B cell (primary cell): ENCODE measurements around the gene HIPK4. TPM values are rescaled to one million over a fixed set of nuclear protein-coding genes. Genes with fewer than 3 reads are reported as not detected.

Experiments used
- ATAC-seq: fragments of 200-7000 bp; cut with Tn5 transposase; one replicate; pipeline ENCODE4 v1.10.0; 2021; ENCODE audit warnings: low read depth, mild to moderate bottlenecking, moderate number of reproducible peaks, moderate library complexity
- CTCF ChIA-PET: fragments of 350-600 bp; sonication (Branson Sonifier 250); formaldehyde crosslinking; loops from one replicate; lab custom pipeline; 2021; ENCODE audit warnings: antibody characterized with exemption, inconsistent platforms; lab: Charles Lee
- POLR2A ChIA-PET: fragments of 350-600 bp; sonication (Branson Sonifier 250); formaldehyde crosslinking; loops from one replicate; lab custom pipeline; 2021; ENCODE audit warnings: antibody characterized with exemption; lab: Charles Lee
- DNase-seq: peaks from one replicate; pipeline ENCODE4 v3.0.0; 2013
- H2AFZ ChIP-seq: 2 replicates; pipeline ENCODE4 v1.6.1; 2012; ENCODE audit warnings: mild to moderate bottlenecking, low read depth, low read length; ENCODE audit not compliant: insufficient read depth, poor library complexity, severe bottlenecking
- H3K27ac ChIP-seq, 2 donors: 1 replicate in 1 of 2; 2 replicates in 1 of 2; pipeline ENCODE4 v1.5.1; 2012 to 2013; ENCODE audit warnings: low read length in 2 of 2, mild to moderate bottlenecking in 2 of 2, moderate library complexity in 1 of 2
- H3K27me3 ChIP-seq, 4 experiments: fragments of 200-600 bp in 1 of 4; sonication (generic) in 1 of 4; replicated peaks in 1 of 4; 1 replicate in 2 of 4; 2 replicates in 2 of 4; pipeline versions ENCODE4 v1.6.1 to v1.7.0; 2013 to 2016; ENCODE audit warnings: low read length in 3 of 4, mild to moderate bottlenecking in 2 of 4, mixed read lengths in 1 of 4, moderate library complexity in 1 of 4; ENCODE audit not compliant: insufficient read depth in 4 of 4, control insufficient read depth in 3 of 4; ENCODE audit errors: control extremely low read depth in 1 of 4
- H3K36me3 ChIP-seq, 2 experiments: replicated peaks in 1 of 2; 1 replicate in 1 of 2; 2 replicates in 1 of 2; pipeline versions ENCODE4 v1.6.1 to v1.7.1; 2013; ENCODE audit warnings: low read length in 1 of 2; ENCODE audit not compliant: insufficient read depth in 2 of 2, control insufficient read depth in 1 of 2; ENCODE audit errors: control extremely low read depth in 1 of 2, extremely low read depth in 1 of 2
- H3K4me1 ChIP-seq, 2 donors: fragments of 200-600 bp in 1 of 2; sonication (generic) in 1 of 2; 1 replicate in 1 of 2; 2 replicates in 1 of 2; pipeline versions ENCODE4 v1.5.1 to v1.6.1; 2013 to 2017; ENCODE audit warnings: low read length in 2 of 2; ENCODE audit not compliant: control insufficient read depth in 2 of 2, insufficient read depth in 2 of 2
- H3K4me2 ChIP-seq: replicated peaks from 2 replicates; pipeline ENCODE3; 2012; ENCODE audit warnings: mild to moderate bottlenecking, low read depth, low read length; ENCODE audit not compliant: poor library complexity, severe bottlenecking
- H3K4me3 ChIP-seq, 5 experiments: fragments of 200-600 bp in 1 of 5; sonication (generic) in 1 of 5; 1 replicate in 3 of 5; 2 replicates in 2 of 5; pipeline versions ENCODE4 v1.5.1 to v1.7.0; 2011 to 2016; ENCODE audit warnings: low read length in 4 of 5, mild to moderate bottlenecking in 4 of 5, low read depth in 2 of 5, control low read depth in 1 of 5, moderate library complexity in 1 of 5; ENCODE audit not compliant: insufficient read depth in 1 of 5; ENCODE audit errors: control extremely low read depth in 1 of 5, extremely low read depth in 1 of 5
- H3K79me2 ChIP-seq: fragments of 200-600 bp; sonication (generic); one replicate; pipeline ENCODE4 v1.6.0; 2016; ENCODE audit warnings: low read length; ENCODE audit not compliant: control insufficient read depth, insufficient read depth
- H3K9ac ChIP-seq: fragments of 200-600 bp; sonication (generic); 2 replicates; pipeline ENCODE4 v1.6.1; 2017; ENCODE audit warnings: mild to moderate bottlenecking, low read length, moderate library complexity
- H3K9me3 ChIP-seq, 3 donors: one replicate each; pipeline versions ENCODE4 v1.6.1 to v1.7.1; 2013; ENCODE audit warnings: low read length in 2 of 3; ENCODE audit not compliant: control insufficient read depth in 2 of 3, insufficient read depth in 1 of 3; ENCODE audit errors: control extremely low read depth in 1 of 3
- H4K20me1 ChIP-seq: 2 replicates; pipeline ENCODE4 v1.6.0; 2012; ENCODE audit warnings: mild to moderate bottlenecking, low read length; ENCODE audit not compliant: insufficient read depth, control insufficient read depth, poor library complexity, severe bottlenecking
- H3K27ac Mint-ChIP-seq: one replicate; pipeline ENCODE4 v1.8.0; 2021; ENCODE audit warnings: mixed read lengths
- H3K27me3 Mint-ChIP-seq: one replicate; pipeline ENCODE4 v1.8.0; 2021; ENCODE audit warnings: mixed read lengths
- H3K4me1 Mint-ChIP-seq: one replicate; pipeline ENCODE4 v1.8.0; 2021; ENCODE audit warnings: mixed read lengths
- H3K4me3 Mint-ChIP-seq: one replicate; pipeline ENCODE4 v1.8.0; 2021; ENCODE audit warnings: mixed read lengths
- H3K9me3 Mint-ChIP-seq: one replicate; pipeline ENCODE4 v1.8.0; 2022; ENCODE audit warnings: mixed read lengths; ENCODE audit not compliant: insufficient read depth
- CTCF ChIP-seq: fragments of 200-600 bp; IDR thresholded peaks from one replicate; pipeline ENCODE4 v1.8.0; 2022; ENCODE audit warnings: antibody characterized with exemption, mild to moderate bottlenecking
- EZH2 ChIP-seq: IDR thresholded peaks from 2 replicates; pipeline ENCODE4 v1.6.1; 2012; ENCODE audit warnings: borderline replicate concordance, low read depth, mild to moderate bottlenecking, moderate library complexity, low read length; ENCODE audit not compliant: insufficient read depth, poor library complexity, severe bottlenecking
- WGBS: methylation state at CpG from one replicate; pipeline ENCODE4 v1.1.5; 2013; ENCODE audit warnings: missing lambda C conversion rate; ENCODE audit not compliant: insufficient coverage; 5-methylcytosine and 5-hydroxymethylcytosine counted together
- intact Hi-C: fragments of 100-400 bp; cut with micrococcal nuclease; formaldehyde crosslinking; loops from one replicate; pipeline ENCODE4 v1.10.0; 2022
- polyA plus RNA-seq: library from polyadenylated mRNA; depleted of rRNA; stranded (reverse); fragments of >200 nt; gene quantifications from 2 replicates; pipeline ENCODE4 v1.2.3, GENCODE V29; 2012
- total RNA-seq, 2 donors: library from RNA; stranded (reverse); fragments of 120-200 nt in 1 of 2; gene quantifications; 1 replicate in 1 of 2; 2 replicates in 1 of 2; pipeline versions ENCODE4 v1.2.3 to v1.2.4, GENCODE V29; 2013 to 2022

HIPK4 gene
- total and polyA plus RNA-seq, 2 donors (not counting 1 experiment from before 2014, with no cell fraction given): 0.04 to 0.20 TPM

- H3K27ac Mint-ChIP-seq: no peak overlapping the region
- H3K4me1 Mint-ChIP-seq: peaks cover 17% of the 10 kb centered on the region
- H4K20me1 ChIP-seq: no peaks in the 10 kb centered on the region
- H3K4me3 ChIP-seq: no peak overlapping the region
- ATAC-seq (no peak), DNase-seq (no peak)
- H3K9ac ChIP-seq: no peak overlapping the region
- no peaks in the 10 kb centered on the region for H3K27me3 Mint-ChIP-seq
- no peaks in the 10 kb centered on the region for H3K9me3 ChIP-seq
- peaks cover 9 to 20% of the 10 kb centered on the region in 2 donors for H3K4me1 ChIP-seq
- POLR2A ChIA-PET: no interaction called here
- 81% methylated on average over 5 of the region's 5 CpGs for WGBS
- intact Hi-C loops: no loop called here
- peaks cover 0 to 9% of the 10 kb centered on the region in 2 experiments for H3K36me3 ChIP-seq
- no peaks in the 10 kb centered on the region for H3K9me3 Mint-ChIP-seq
- peaks cover 16% of the 10 kb centered on the region for H3K79me2 ChIP-seq
- TF ChIP-seq EZH2 (no peak), CTCF (no peak)
- H3K27ac ChIP-seq: no peak overlapping the region
- CTCF ChIA-PET: interaction anchor here (0.7 to 9.5 kb wide), 6 partner anchors 13 to 74 kb away, joined by 3 to 87 read pairs (median 16); partner anchors contain the start of genes BLVRB, SERTAD3 and SPTBN4
- H3K4me3 Mint-ChIP-seq: peak overlapping the region; percentile 19
- H2AFZ ChIP-seq: no peak overlapping the region
- H3K27me3 ChIP-seq: no peaks in the 10 kb centered on the region
- no peak overlapping the region for H3K4me2 ChIP-seq
Observed at GRCh38 chr19:40419066-40419612, 29.2 kb upstream of the HIPK4 start.

- intact Hi-C loops: no loop called here
Observed at GRCh38 chr19:40418040-40418439, 28.1 kb upstream of the HIPK4 start.

More at GRCh38 chr19:40418040-40418439, 28.1 kb upstream of the HIPK4 start:
- Mint-ChIP-seq H3K4me1 (peaks cover 16% of the 10 kb centered on the region), H3K4me3 (no peak overlapping the region), H3K27ac (no peak overlapping the region), H3K27me3 (no peaks in the 10 kb centered on the region), H3K9me3 (no peaks in the 10 kb centered on the region)
- CTCF ChIA-PET: interaction anchor here (1.4 to 5.6 kb wide), 2 partner anchors 12 to 27 kb away, joined by 5 to 87 read pairs; partner anchors contain the start of gene SERTAD3
- TF ChIP-seq EZH2 (no peak), CTCF (no peak)
- Histone ChIP-seq H3K9me3 (no peaks in the 10 kb centered on the region), H2AFZ (no peak overlapping the region), H4K20me1 (no peaks in the 10 kb centered on the region), H3K4me1 (peaks cover 9 to 15% of the 10 kb centered on the region in 2 donors), H3K27ac (no peak overlapping the region), H3K9ac (no peak overlapping the region), H3K79me2 (peaks cover 7% of the 10 kb centered on the region), H3K4me2 (no peak overlapping the region), H3K4me3 (no peak overlapping the region), H3K36me3 (peaks cover 0 to 7% of the 10 kb centered on the region in 2 experiments), H3K27me3 (no peaks in the 10 kb centered on the region)
- ATAC-seq (no peak), DNase-seq (no peak)
- POLR2A ChIA-PET: no interaction called here
- WGBS: 81% methylated on average over 3 of the region's 3 CpGs
